Measurements from ENCODE around the gene PTGER2. TPM values are rescaled to one million over a fixed set of nuclear protein-coding genes. Genes with fewer than 3 reads are reported as not detected.

Gene PTGER2
- total and polyA plus RNA-seq, 10 of the 15 experiments (the other 5 are each of a cell fraction or from before 2014, with no cell fraction given), result 0.03 to 1.6 (median 0.33) TPM

GRCh38 chr14:52283099-52283498 lies 31.0 kb upstream of the PTGER2 start:
- H3K9ac ChIP-seq (ENCODE audit: control insufficient read depth, insufficient read depth, low read length), result no peak overlapping the region
- no peaks in the 10 kb centered on the region for H3K9me3 ChIP-seq (replicated peaks; ENCODE audit: control insufficient read depth, insufficient read depth, low read length)
- H3K27me3 ChIP-seq (replicated peaks in 1 of 2; ENCODE audit: control insufficient read depth in 2 of 2, insufficient read depth in 2 of 2, low read length in 1 of 2), result peaks cover 0 to 2% of the 10 kb centered on the region in 2 experiments; a peak in 1 of 4 replicates
- RAD21 ChIA-PET (ENCODE audit: unreplicated experiment), result no interaction called here
- CTCF ChIA-PET, result interaction anchor here (1.6 kb wide), 1 partner anchor 10 kb away, joined by 3 read pairs; no protein-coding TSS in a partner anchor
- no peaks in the 10 kb centered on the region for H3K36me3 ChIP-seq (ENCODE audit: control insufficient read depth in 2 of 2, insufficient read depth in 2 of 2, low read length in 1 of 2)
- intact Hi-C loops (cut with micrococcal nuclease; ENCODE audit: unreplicated experiment) (no loop called here), in situ Hi-C loops (cut with MboI) (no loop called here)
- no peaks in the 10 kb centered on the region for H3K4me1 ChIP-seq (ENCODE audit: control insufficient read depth, insufficient read depth, low read length)
- no peak for TF ChIP-seq CHD2 (IDR thresholded peaks at IDR 0.05; ENCODE audit: borderline replicate concordance, low read depth, low read length)
- TF ChIP-seq NFXL1 (IDR thresholded peaks at IDR 0.05; ENCODE audit: borderline replicate concordance), result no peak
- no peak for TF ChIP-seq TCF3 (IDR thresholded peaks at IDR 0.05; ENCODE audit: borderline replicate concordance, insufficient read depth, low read depth, low read length)
- TF ChIP-seq ZBED1 (IDR thresholded peaks at IDR 0.05; ENCODE audit: borderline replicate concordance), result no peak
- TF ChIP-seq, protein P1, sequence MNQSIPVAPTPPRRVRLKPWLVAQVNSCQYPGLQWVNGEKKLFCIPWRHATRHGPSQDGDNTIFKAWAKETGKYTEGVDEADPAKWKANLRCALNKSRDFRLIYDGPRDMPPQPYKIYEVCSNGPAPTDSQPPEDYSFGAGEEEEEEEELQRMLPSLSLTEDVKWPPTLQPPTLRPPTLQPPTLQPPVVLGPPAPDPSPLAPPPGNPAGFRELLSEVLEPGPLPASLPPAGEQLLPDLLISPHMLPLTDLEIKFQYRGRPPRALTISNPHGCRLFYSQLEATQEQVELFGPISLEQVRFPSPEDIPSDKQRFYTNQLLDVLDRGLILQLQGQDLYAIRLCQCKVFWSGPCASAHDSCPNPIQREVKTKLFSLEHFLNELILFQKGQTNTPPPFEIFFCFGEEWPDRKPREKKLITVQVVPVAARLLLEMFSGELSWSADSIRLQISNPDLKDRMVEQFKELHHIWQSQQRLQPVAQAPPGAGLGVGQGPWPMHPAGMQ (IDR thresholded peaks at IDR 0.05; ENCODE audit: borderline replicate concordance), result no peak
- TF ChIP-seq BHLHE40 (IDR thresholded peaks at IDR 0.05; ENCODE audit: borderline replicate concordance in 1 of 2, low read depth in 2 of 2, low read length in 1 of 2), result no peak
- no peak for TF ChIP-seq RBBP5 (conservative IDR thresholded peaks at IDR 0.05)
- ATAC-seq (no peak), DNase-seq (ENCODE audit: low read depth, low spot score) (no peak), FAIRE-seq (no peak)
- no peaks in the 10 kb centered on the region for H3K79me2 ChIP-seq (ENCODE audit: control insufficient read depth, insufficient read depth, low read length)
- POLR2A ChIA-PET, result no interaction called here
- WGBS (ENCODE audit: insufficient coverage, insufficient replicate concordance, low lambda C conversion rate, missing lambda C conversion rate), result 27% methylated on average over 2 of the region's 2 CpGs
- no peak overlapping the region for H2AFZ ChIP-seq (ENCODE audit: control insufficient read depth, low read depth, low read length)
- SMC1A ChIA-PET (ENCODE audit: uncharacterized antibody, unreplicated experiment), result interaction anchor here (0.6 kb wide), 1 partner anchor 285 kb away, joined by 3 read pairs; no protein-coding TSS in a partner anchor
- H3K4me2 ChIP-seq (ENCODE audit: control insufficient read depth, insufficient read depth), result no peak overlapping the region
- H3K4me3 ChIP-seq, result no peak overlapping the region
- no peaks in the 10 kb centered on the region for H4K20me1 ChIP-seq (ENCODE audit: control insufficient read depth, insufficient read depth)
- no peak overlapping the region for H3K27ac ChIP-seq (ENCODE audit: control insufficient read depth, insufficient read depth)
- no TSS peak for BruUV-seq (replicated peaks)
